Large intestine (tissue), 3 donors: ENCODE results near the gene CDHR3. TPM values are rescaled to one million over a fixed set of nuclear protein-coding genes. Genes with fewer than 3 reads are reported as not detected.
"Not testable (repeated sequence)": the region's sequence is repeated elsewhere in the genome, so short reads cannot be mapped to it uniquely, and the experiment has no call there.

Source experiments
- DNase-seq, 2 donors: peaks; one replicate each; pipeline versions ENCODE4 v3.0.0 to v3.0.0-alpha.2; 2013
- H3K27ac ChIP-seq: one replicate; pipeline ENCODE4 v1.5.1; 2013; ENCODE audit warnings: low read length
- H3K27me3 ChIP-seq: 2 replicates; pipeline ENCODE4 v1.6.1; 2013; ENCODE audit warnings: low read length; ENCODE audit not compliant: control insufficient read depth, insufficient read depth
- H3K36me3 ChIP-seq: 2 replicates; pipeline ENCODE4 v1.6.1; 2013; ENCODE audit warnings: low read length; ENCODE audit not compliant: control insufficient read depth, insufficient read depth
- H3K4me1 ChIP-seq: one replicate; pipeline ENCODE4 v1.6.1; 2013; ENCODE audit warnings: low read length; ENCODE audit not compliant: control insufficient read depth, insufficient read depth
- H3K4me3 ChIP-seq: one replicate; pipeline ENCODE4 v1.5.1; 2013; ENCODE audit warnings: low read length
- H3K9me3 ChIP-seq: one replicate; pipeline ENCODE4 v1.6.1; 2013; ENCODE audit warnings: mild to moderate bottlenecking, low read depth, low read length, moderate library complexity; ENCODE audit not compliant: control insufficient read depth
- WGBS: methylation state at CpG from one replicate; pipeline ENCODE4 v1.1.5; 2013; ENCODE audit warnings: low lambda C conversion rate; ENCODE audit not compliant: insufficient coverage; 5-methylcytosine and 5-hydroxymethylcytosine counted together
- polyA plus RNA-seq: library from polyadenylated mRNA; unstranded; fragments of 120-200 nt; gene quantifications from one replicate; pipeline ENCODE4 v1.2.1, GENCODE V29; 2013

The CDHR3 gene
- polyA plus RNA-seq, 1 donor = 36.0 TPM

DNA sequence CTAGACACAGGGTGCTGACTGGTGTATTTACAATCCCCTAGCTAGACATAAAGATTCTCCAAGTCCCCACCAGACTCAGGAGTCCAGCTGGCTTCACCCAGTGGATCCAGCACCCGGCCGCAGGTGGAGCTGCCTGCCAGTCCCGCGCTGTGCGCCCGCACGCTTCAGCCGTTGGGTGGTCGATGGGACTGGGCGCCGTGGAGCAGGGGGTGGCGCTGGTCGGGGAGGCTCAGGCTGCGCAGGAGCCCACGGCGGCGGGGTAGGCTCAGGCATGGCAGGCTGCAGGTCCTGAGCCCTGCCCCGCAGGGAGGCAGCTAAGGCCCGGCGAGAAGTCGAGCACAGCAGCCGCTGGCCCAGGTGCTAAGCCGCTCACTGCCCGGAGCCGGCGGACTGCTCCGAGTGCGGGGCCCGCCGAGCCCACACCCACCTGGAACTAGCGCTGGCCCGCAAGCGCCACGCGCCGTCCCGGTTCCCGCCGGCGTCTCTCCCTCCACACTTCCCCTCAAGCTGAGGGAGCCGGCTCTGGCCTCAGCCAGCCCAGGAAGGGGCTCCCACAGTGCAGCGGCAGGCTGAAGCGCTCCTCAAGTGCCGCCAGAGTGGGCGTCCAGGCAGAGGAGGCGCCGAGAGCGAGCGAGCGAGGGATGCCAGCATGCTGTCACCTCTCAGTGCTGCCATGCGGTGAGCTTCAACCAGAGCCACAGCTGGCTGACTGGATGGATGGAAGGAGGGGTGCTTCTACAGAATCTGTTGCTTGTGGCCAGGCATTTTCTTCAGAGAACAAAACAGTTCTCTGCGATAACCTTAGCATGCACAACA lies 7.2 kb upstream of the CDHR3 start:
- WGBS = no CpG with 5 or more reads among the region's 52 CpGs
- not testable (repeated sequence) for H3K27me3 ChIP-seq, H3K4me3 ChIP-seq, H3K36me3 ChIP-seq, H3K27ac ChIP-seq, DNase-seq, H3K9me3 ChIP-seq, H3K4me1 ChIP-seq

DNA sequence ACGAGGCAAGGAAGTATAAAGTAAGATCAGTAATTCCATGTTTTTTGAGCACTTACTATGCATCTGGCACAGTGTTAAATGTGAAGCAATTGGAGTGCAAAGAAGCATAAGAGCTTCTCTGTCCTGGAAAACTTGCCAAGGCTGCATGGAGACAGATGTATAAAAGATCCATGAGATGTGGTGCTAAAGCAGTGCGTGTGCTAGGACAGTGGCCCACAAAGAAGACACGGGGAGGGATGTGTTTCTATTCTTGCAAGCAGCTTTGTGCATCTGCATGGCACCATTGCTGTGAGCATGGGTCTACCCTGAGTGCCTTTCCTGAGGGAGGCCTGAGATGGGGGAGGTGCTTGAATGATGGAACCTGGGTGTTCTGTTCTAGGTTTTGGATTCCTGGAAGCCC lies 5.1 kb upstream of the CDHR3 start:
- Histone ChIP-seq H3K27me3 (peaks cover 1% of the 10 kb centered on the region), H3K36me3 (no peaks in the 10 kb centered on the region), H3K4me1 (no peaks in the 10 kb centered on the region), H3K9me3 (no peaks in the 10 kb centered on the region), H3K4me3 (no peak overlapping the region), H3K27ac (no peak overlapping the region)
- WGBS = no CpG with 5 or more reads among the region's 3 CpGs
- DNase-seq = no peak

DNA sequence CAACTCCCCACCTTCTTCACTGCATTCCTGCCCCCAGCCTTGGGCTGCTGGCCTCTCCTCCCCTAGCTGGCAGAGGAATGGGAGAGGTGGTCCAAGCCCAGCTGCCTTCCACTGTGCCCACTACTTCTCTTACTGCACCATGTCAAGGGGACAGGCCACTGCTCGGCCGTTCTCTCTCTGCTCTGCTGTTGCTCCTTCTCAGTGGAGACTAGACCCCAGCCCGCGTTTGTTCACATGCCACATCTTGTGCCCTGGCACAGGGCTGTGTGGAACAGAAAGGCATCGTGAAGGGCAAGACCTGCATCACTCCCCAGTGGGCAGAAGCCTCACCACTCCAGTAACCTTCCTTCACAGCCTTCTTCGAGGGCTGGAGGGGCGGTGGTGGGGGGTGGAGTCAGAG lies 711 bp upstream of the CDHR3 start:
- DNase-seq = no peak
- no CpG with 5 or more reads among the region's 7 CpGs for WGBS
- H3K4me3 ChIP-seq = no peak overlapping the region
- H3K36me3 ChIP-seq = no peaks in the 10 kb centered on the region
- H3K27me3 ChIP-seq = peaks cover 2% of the 10 kb centered on the region
- no peaks in the 10 kb centered on the region for H3K9me3 ChIP-seq
- H3K4me1 ChIP-seq = no peaks in the 10 kb centered on the region
- H3K27ac ChIP-seq = no peak overlapping the region

DNA sequence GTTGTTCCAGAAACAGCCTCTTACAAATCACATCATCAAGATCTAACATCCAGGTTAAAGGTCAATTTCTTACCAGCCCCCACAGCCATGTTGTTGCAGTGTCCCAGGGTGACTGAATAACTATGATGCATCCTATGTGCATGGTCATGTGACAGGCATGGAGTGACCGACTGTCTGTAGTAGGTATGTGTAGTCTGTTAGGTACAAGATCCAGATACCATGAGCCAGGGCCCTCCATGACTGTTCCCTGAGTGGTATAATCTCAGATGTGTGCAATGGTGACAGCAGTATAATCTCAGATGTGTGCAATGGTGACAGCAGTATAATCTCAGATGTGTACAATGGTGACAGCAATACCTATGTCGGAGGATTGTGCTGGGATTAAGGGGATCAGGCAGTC lies 8.8 kb downstream of the CDHR3 start:
- peaks cover 4% of the 10 kb centered on the region for H3K4me1 ChIP-seq
- H3K36me3 ChIP-seq = no peaks in the 10 kb centered on the region
- no peak overlapping the region for H3K27ac ChIP-seq
- no peaks in the 10 kb centered on the region for H3K9me3 ChIP-seq
- no peaks in the 10 kb centered on the region for H3K27me3 ChIP-seq
- no peak overlapping the region for H3K4me3 ChIP-seq
- no peak for DNase-seq
- no CpG with 5 or more reads among the region's 2 CpGs for WGBS

DNA sequence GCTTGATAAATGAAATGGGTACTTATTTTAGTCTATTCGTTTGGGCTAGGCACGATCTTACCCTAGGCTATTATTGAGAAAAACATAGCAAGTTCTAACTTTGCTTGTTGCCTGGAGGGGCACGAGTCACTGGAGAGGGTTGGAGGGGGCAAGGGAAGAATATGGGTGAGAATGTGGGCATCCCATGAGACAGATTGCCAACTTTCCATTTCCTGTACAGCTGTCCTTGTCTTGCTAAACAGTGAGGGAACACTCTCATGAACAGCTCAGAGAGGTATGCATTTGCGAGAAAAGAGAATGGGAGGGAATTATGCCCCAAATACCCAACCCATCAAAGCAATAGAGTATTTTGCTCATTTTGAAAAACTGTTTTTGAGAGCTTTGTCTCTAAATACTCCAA lies 9.2 kb downstream of the CDHR3 start:
- H3K27me3 ChIP-seq = no peaks in the 10 kb centered on the region
- WGBS = 100% methylated on average over 1 of the region's 4 CpGs
- H3K4me3 ChIP-seq = no peak overlapping the region
- no peaks in the 10 kb centered on the region for H3K36me3 ChIP-seq
- peaks cover 4% of the 10 kb centered on the region for H3K4me1 ChIP-seq
- H3K9me3 ChIP-seq = no peaks in the 10 kb centered on the region
- no peak overlapping the region for H3K27ac ChIP-seq
- no peak for DNase-seq

DNA sequence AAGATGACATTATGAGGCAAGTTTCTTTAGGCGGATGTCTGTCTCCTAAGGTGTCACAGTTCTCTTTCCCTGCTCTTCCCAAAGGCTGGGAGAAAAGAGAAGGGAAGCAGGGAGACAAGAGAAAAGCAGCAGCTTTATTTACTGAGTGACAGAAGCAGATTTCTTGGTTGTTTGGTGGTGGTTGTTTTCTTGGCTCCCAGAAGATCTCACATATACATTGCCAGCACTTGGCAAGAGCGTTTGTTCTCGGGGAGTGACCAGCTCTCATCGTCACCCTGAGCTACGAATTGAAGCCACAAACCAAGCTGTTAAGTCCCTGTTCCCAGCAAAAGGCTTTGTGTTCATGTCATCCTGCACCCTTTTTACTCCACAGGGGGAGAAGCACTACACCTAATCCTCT lies 11.4 kb downstream of the CDHR3 start:
- peaks cover 4% of the 10 kb centered on the region for H3K4me1 ChIP-seq
- no peaks in the 10 kb centered on the region for H3K36me3 ChIP-seq
- DNase-seq = no peak
- no CpG with 5 or more reads among the region's 5 CpGs for WGBS
- no peaks in the 10 kb centered on the region for H3K27me3 ChIP-seq
- no peaks in the 10 kb centered on the region for H3K9me3 ChIP-seq
- no peak overlapping the region for H3K27ac ChIP-seq
- no peak overlapping the region for H3K4me3 ChIP-seq

DNA sequence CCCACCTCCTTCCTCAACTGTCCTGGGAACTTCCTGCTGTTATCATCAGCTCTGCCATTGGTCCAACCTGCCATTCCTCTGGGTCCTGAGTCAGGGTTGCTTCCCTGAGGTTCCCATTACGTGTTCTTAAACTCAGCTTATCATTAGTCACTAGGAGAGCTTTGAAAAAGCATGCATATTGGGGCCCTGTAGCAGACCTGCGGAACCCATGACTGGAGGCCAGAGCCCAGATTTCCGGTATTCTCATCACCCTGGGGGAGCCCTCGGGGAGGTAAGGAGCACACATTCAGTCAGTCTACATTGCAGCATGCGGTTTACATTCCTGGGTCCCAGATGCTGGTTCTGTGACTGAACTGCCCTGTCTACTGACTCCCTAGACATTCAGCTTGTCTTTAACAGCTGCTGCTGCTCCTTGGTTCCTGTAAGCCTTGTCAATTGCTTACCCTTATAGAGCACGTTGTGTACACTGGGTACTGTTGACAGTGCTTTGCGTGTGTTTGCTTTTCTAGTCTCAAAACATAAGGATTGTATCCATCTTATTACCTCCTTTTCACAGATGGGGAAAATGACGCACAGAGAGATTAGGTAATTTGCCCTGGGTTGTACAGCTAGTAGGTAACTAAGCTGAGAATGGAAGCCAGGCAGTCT lies 12.8 kb downstream of the CDHR3 start:
- no peak for DNase-seq
- Histone ChIP-seq H3K9me3 (no peaks in the 10 kb centered on the region), H3K27me3 (no peaks in the 10 kb centered on the region), H3K27ac (no peak overlapping the region), H3K4me3 (no peak overlapping the region), H3K36me3 (no peaks in the 10 kb centered on the region), H3K4me1 (peaks cover 4% of the 10 kb centered on the region)
- WGBS = no CpG with 5 or more reads among the region's 8 CpGs

DNA sequence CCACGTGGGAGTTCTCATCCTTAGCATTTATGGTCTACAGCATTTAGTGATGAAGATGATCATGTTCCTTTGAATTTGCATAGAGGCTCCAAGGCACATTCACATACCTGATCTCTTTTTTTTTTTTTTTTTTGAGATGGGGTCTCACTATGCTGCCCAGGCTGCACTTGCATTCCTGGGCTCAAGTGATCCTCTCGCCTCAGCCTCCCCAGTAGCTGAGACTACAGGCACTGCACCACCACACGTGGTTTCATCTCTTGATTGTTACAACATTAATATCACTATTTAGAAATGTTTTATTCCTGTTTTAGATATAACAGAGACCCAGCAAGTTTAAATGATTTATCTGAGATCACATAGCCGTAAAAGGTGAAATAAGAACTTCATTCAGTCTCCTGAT lies 13.8 kb downstream of the CDHR3 start:
- H3K4me1 ChIP-seq = peaks cover 4% of the 10 kb centered on the region
- no peaks in the 10 kb centered on the region for H3K27me3 ChIP-seq
- no peaks in the 10 kb centered on the region for H3K36me3 ChIP-seq
- WGBS = 100% methylated on average over 1 of the region's 4 CpGs
- H3K27ac ChIP-seq = no peak overlapping the region
- DNase-seq = no peak
- no peak overlapping the region for H3K4me3 ChIP-seq
- no peaks in the 10 kb centered on the region for H3K9me3 ChIP-seq

DNA sequence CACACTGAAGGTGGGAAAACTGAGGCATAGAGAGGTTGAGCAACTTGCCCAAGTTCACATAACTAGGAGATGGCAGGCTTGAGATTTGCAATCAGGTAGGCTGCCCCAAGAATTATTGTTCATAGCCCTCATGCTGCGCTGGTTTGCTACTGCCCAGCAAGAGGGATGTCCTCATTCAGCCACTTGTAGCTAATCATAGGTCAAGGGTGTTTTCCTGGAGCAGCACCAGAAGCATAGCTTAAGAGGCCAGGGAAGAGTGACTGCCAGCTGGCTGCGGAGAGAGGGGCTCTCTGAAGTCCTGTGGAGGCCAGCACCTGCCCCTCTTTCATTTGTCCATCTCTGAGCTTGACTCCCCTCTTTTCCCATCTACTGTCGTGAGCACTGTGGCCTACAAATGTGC lies 15.0 kb downstream of the CDHR3 start:
- whole genome bisulfite sequencing = no CpG with 5 or more reads among the region's 3 CpGs
- peaks cover 4% of the 10 kb centered on the region for H3K4me1 ChIP-seq
- DNase-seq = no peak
- no peaks in the 10 kb centered on the region for H3K36me3 ChIP-seq
- no peaks in the 10 kb centered on the region for H3K9me3 ChIP-seq
- H3K4me3 ChIP-seq = no peak overlapping the region
- no peaks in the 10 kb centered on the region for H3K27me3 ChIP-seq
- no peak overlapping the region for H3K27ac ChIP-seq

DNA sequence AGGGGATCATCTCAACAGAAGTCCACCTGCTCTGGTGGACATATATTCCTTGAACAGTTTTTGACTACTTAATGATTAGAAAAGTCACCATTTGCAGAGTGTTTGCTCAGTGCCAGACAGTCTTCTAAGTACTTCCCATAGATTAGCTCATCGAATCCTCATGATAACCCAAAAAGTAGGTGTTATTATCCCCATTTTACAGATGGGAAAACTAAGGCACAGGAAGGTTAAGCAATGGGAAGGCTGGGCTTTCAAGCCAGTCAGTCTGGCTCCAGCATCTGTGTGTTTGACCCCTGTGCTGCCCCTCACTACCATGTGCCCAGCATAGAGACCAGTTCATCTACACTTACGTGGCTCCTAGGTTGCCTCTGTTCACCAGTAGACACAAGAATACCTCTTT lies 15.9 kb downstream of the CDHR3 start:
- DNase-seq = no peak
- Histone ChIP-seq H3K9me3 (no peaks in the 10 kb centered on the region), H3K4me3 (no peak overlapping the region), H3K27me3 (no peaks in the 10 kb centered on the region), H3K4me1 (peaks cover 4% of the 10 kb centered on the region), H3K27ac (no peak overlapping the region), H3K36me3 (no peaks in the 10 kb centered on the region)
- WGBS = no CpG with 5 or more reads among the region's 2 CpGs

DNA sequence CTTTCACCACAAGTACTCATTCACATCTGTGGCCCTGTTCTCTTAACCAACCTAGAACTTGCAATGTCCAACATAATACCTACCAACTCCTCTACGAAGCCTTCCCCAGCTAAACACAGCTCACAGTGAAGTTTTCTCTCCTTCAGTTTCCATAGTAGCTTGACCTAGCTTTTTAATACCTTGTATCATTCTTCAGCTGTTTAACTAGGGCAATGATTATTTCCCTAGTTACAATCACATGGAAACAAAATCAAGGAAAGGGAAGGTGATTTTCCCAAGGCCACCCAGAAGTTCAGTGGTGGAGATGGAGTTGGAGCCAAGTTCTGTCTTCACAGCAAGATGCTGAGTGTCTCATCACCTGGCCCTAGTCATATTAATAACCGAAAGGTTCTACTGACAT lies 16.3 kb downstream of the CDHR3 start:
- Histone ChIP-seq H3K4me3 (no peak overlapping the region), H3K9me3 (no peaks in the 10 kb centered on the region), H3K4me1 (peaks cover 4% of the 10 kb centered on the region), H3K36me3 (no peaks in the 10 kb centered on the region), H3K27me3 (no peaks in the 10 kb centered on the region), H3K27ac (no peak overlapping the region)
- DNase-seq = no peak
- 100% methylated on average over 1 of the region's 2 CpGs for WGBS
